Measurements from ENCODE around the gene TEPSIN. TPM values are rescaled to one million over a fixed set of nuclear protein-coding genes. Genes with fewer than 3 reads are reported as not detected.

TEPSIN gene
- total and polyA plus RNA-seq, 5 donors from 2014 or later = 2.1 to 113 (median 6.2) TPM

DNA sequence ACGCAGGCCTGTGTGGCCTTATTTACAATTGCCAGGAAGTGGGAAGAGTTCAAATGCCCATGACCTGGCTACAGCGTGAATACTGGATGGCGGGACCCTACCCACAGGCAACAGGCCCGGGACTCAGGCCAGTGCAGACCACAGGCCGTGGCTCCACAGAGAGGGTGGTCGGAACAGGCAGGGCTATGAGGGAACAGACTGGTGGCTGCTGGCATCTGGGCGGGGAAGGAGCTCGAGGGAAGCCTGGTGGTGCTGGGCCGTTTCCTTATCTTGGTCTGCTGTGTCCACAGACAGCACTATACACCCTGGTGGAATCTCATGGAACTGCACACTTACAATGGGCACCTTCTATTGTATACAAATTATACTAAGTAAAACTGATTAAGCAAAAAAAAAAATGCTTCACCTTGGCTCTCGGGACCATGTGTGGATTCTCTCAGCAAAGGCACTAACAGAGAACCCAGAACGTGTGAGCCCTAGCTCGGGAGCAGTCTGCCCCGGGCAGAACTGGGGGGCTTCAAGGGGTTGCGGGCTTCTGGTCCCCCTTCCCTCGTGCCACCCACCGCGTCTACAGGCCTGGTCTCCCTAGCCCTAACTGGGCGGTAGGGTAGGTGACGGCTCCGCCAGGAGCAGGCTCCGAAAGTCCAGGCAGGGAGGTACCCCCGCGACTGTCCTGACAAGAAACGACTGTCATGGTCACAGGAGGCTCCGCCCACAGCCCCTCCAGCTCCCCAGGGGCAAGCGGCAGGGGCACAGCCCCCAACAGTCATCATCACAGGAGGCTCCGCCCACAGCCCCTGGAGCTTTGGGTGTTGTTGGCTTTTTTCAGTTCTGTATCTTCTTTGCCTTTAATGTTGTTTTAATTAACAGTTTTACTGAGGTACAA is 37.9 kb downstream of the TEPSIN start:
- H3K4me3 ChIP-seq (ENCODE audit: low read depth, low read length) = no peak overlapping the region
- DNase-seq (peak in 1 of 3 donors; percentile 52), ATAC-seq (ENCODE audit: low read depth in 2 of 2) (no peak)
- no peaks in the 10 kb centered on the region for H3K36me3 Mint-ChIP-seq
- H3K27me3 Mint-ChIP-seq = no peaks in the 10 kb centered on the region
- H3K9me3 ChIP-seq (ENCODE audit: control insufficient read depth in 2 of 2, low read length in 2 of 2) = no peaks in the 10 kb centered on the region
- peaks cover 0 to 2% (median 0%) of the 10 kb centered on the region in 7 donors for H3K9me3 Mint-ChIP-seq
- no peaks in the 10 kb centered on the region for H3K27me3 ChIP-seq (ENCODE audit: control insufficient read depth, insufficient read depth, low read length)
- no peaks in the 10 kb centered on the region for H3K36me3 ChIP-seq (ENCODE audit: control insufficient read depth, insufficient read depth, low read length)
- no peak overlapping the region for H3K4me3 Mint-ChIP-seq
- H3K4me1 Mint-ChIP-seq = no peaks in the 10 kb centered on the region
- H3K27ac Mint-ChIP-seq = peak overlapping the region in 1 of 3 donors; percentile 62
- H3K27ac ChIP-seq (ENCODE audit: insufficient read depth, low read length, poor library complexity, severe bottlenecking) = no peak overlapping the region
- H3K4me1 ChIP-seq (ENCODE audit: control insufficient read depth, insufficient read depth, low read length, poor library complexity, severe bottlenecking) = no peaks in the 10 kb centered on the region

- DNase-seq (no peak), ATAC-seq (ENCODE audit: low read depth in 2 of 2) (no peak)
- no peak overlapping the region for H3K27ac ChIP-seq (ENCODE audit: insufficient read depth, low read length, poor library complexity, severe bottlenecking)
- H3K27me3 ChIP-seq (ENCODE audit: control insufficient read depth, insufficient read depth, low read length) = no peaks in the 10 kb centered on the region
- Mint-ChIP-seq H3K9me3 (peaks cover 0 to 2% (median 0%) of the 10 kb centered on the region in 7 donors), H3K4me1 (no peaks in the 10 kb centered on the region), H3K27me3 (no peaks in the 10 kb centered on the region), H3K27ac (no peak overlapping the region), H3K36me3 (no peaks in the 10 kb centered on the region), H3K4me3 (no peak overlapping the region)
- H3K9me3 ChIP-seq (ENCODE audit: control insufficient read depth in 2 of 2, low read length in 2 of 2) = no peaks in the 10 kb centered on the region
- no peaks in the 10 kb centered on the region for H3K4me1 ChIP-seq (ENCODE audit: control insufficient read depth, insufficient read depth, low read length, poor library complexity, severe bottlenecking)
- no peaks in the 10 kb centered on the region for H3K36me3 ChIP-seq (ENCODE audit: control insufficient read depth, insufficient read depth, low read length)
- no peak overlapping the region for H3K4me3 ChIP-seq (ENCODE audit: low read depth, low read length)
Observed at GRCh38 chr17:81200201-81200600, 38.7 kb downstream of the TEPSIN start.

DNA sequence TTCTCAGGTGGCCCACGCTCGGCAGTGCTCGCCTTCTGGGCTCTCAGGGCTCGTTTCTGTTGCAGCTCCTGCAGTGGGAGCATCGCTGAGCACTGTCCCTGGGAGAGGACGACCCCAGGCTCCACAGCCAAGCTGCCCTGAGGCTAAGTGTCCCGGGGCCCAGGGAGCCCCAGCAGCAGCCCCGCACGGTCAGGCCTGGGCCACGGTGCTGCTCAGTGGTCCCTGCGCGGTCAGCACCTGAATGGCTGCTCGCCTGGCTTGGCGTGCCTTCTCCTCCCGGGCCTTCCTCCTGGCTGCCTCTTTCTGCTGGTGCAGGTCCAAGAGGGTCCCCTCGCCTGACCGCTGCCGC is 39.4 kb downstream of the TEPSIN start:
- Histone ChIP-seq H3K4me1 (ENCODE audit: control insufficient read depth, insufficient read depth, low read length, poor library complexity, severe bottlenecking) (no peaks in the 10 kb centered on the region), H3K4me3 (ENCODE audit: low read depth, low read length) (no peak overlapping the region), H3K9me3 (ENCODE audit: control insufficient read depth in 2 of 2, low read length in 2 of 2) (no peaks in the 10 kb centered on the region), H3K27ac (ENCODE audit: insufficient read depth, low read length, poor library complexity, severe bottlenecking) (no peak overlapping the region), H3K36me3 (ENCODE audit: control insufficient read depth, insufficient read depth, low read length) (no peaks in the 10 kb centered on the region), H3K27me3 (ENCODE audit: control insufficient read depth, insufficient read depth, low read length) (no peaks in the 10 kb centered on the region)
- H3K27me3 Mint-ChIP-seq = no peaks in the 10 kb centered on the region
- no peak overlapping the region for H3K27ac Mint-ChIP-seq
- no peaks in the 10 kb centered on the region for H3K4me1 Mint-ChIP-seq
- peaks cover 0 to 2% (median 0%) of the 10 kb centered on the region in 7 donors for H3K9me3 Mint-ChIP-seq
- H3K4me3 Mint-ChIP-seq = no peak overlapping the region
- DNase-seq = no peak
- no peak for ATAC-seq (ENCODE audit: low read depth in 2 of 2)
- H3K36me3 Mint-ChIP-seq = no peaks in the 10 kb centered on the region

GRCh38 chr17:81198826-81199481 is 39.9 kb downstream of the TEPSIN start:
- Mint-ChIP-seq H3K27ac (no peak overlapping the region), H3K4me1 (no peaks in the 10 kb centered on the region), H3K36me3 (no peaks in the 10 kb centered on the region), H3K27me3 (no peaks in the 10 kb centered on the region), H3K9me3 (peaks cover 0 to 2% (median 0%) of the 10 kb centered on the region in 7 donors), H3K4me3 (no peak overlapping the region)
- H3K27ac ChIP-seq (ENCODE audit: insufficient read depth, low read length, poor library complexity, severe bottlenecking) = no peak overlapping the region
- no peak overlapping the region for H3K4me3 ChIP-seq (ENCODE audit: low read depth, low read length)
- DNase-seq = no peak
- H3K9me3 ChIP-seq (ENCODE audit: control insufficient read depth in 2 of 2, low read length in 2 of 2) = no peaks in the 10 kb centered on the region
- H3K27me3 ChIP-seq (ENCODE audit: control insufficient read depth, insufficient read depth, low read length) = no peaks in the 10 kb centered on the region
- H3K4me1 ChIP-seq (ENCODE audit: control insufficient read depth, insufficient read depth, low read length, poor library complexity, severe bottlenecking) = no peaks in the 10 kb centered on the region
- H3K36me3 ChIP-seq (ENCODE audit: control insufficient read depth, insufficient read depth, low read length) = no peaks in the 10 kb centered on the region
- no peak for ATAC-seq (ENCODE audit: low read depth in 2 of 2)

- ATAC-seq (ENCODE audit: low read depth in 2 of 2) = no peak
- Histone ChIP-seq H3K9me3 (ENCODE audit: control insufficient read depth in 2 of 2, low read length in 2 of 2) (no peaks in the 10 kb centered on the region), H3K4me3 (ENCODE audit: low read depth, low read length) (no peak overlapping the region), H3K36me3 (ENCODE audit: control insufficient read depth, insufficient read depth, low read length) (no peaks in the 10 kb centered on the region), H3K27ac (ENCODE audit: insufficient read depth, low read length, poor library complexity, severe bottlenecking) (no peak overlapping the region), H3K4me1 (ENCODE audit: control insufficient read depth, insufficient read depth, low read length, poor library complexity, severe bottlenecking) (no peaks in the 10 kb centered on the region), H3K27me3 (ENCODE audit: control insufficient read depth, insufficient read depth, low read length) (no peaks in the 10 kb centered on the region)
- Mint-ChIP-seq H3K36me3 (no peaks in the 10 kb centered on the region), H3K27me3 (no peaks in the 10 kb centered on the region), H3K4me1 (no peaks in the 10 kb centered on the region), H3K9me3 (peaks cover 0 to 2% (median 0%) of the 10 kb centered on the region in 7 donors), H3K4me3 (no peak overlapping the region), H3K27ac (no peak overlapping the region)
- no peak for DNase-seq
Observed at GRCh38 chr17:81197831-81198490, 40.9 kb downstream of the TEPSIN start.

DNA sequence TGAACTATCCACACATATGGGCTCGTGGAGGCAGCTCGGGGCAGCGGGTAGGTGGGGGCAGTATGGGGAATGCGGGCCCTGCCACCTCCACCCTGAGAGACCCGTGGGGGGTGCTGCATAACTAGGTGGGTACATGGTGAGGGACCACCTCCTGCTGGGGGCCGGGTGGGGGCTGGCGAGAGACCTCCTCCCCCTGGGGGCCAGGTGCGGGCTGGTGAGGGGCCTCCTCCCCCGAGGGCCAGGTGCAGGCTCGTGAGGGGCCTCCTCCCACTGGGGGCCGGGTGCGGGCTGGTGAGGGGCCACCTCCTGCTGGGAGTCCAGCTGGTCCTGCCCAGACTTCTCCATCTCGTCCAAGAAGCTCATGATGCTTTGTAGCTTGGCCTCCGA is 41.5 kb downstream of the TEPSIN start:
- no peaks in the 10 kb centered on the region for H3K4me1 Mint-ChIP-seq
- H3K4me1 ChIP-seq (ENCODE audit: control insufficient read depth, insufficient read depth, low read length, poor library complexity, severe bottlenecking) = no peaks in the 10 kb centered on the region
- no peak overlapping the region for H3K4me3 Mint-ChIP-seq
- H3K9me3 ChIP-seq (ENCODE audit: control insufficient read depth in 2 of 2, low read length in 2 of 2) = no peaks in the 10 kb centered on the region
- no peak for DNase-seq
- H3K27me3 ChIP-seq (ENCODE audit: control insufficient read depth, insufficient read depth, low read length) = no peaks in the 10 kb centered on the region
- peaks cover 0 to 2% (median 0%) of the 10 kb centered on the region in 7 donors for H3K9me3 Mint-ChIP-seq
- no peak overlapping the region for H3K27ac Mint-ChIP-seq
- no peaks in the 10 kb centered on the region for H3K27me3 Mint-ChIP-seq
- no peak overlapping the region for H3K27ac ChIP-seq (ENCODE audit: insufficient read depth, low read length, poor library complexity, severe bottlenecking)
- no peak for ATAC-seq (ENCODE audit: low read depth in 2 of 2)
- no peaks in the 10 kb centered on the region for H3K36me3 Mint-ChIP-seq
- H3K36me3 ChIP-seq (ENCODE audit: control insufficient read depth, insufficient read depth, low read length) = no peaks in the 10 kb centered on the region
- H3K4me3 ChIP-seq (ENCODE audit: low read depth, low read length) = no peak overlapping the region

GRCh38 chr17:81196505-81197408 is 42.1 kb downstream of the TEPSIN start:
- no peaks in the 10 kb centered on the region for H3K4me1 Mint-ChIP-seq
- Histone ChIP-seq H3K27ac (ENCODE audit: insufficient read depth, low read length, poor library complexity, severe bottlenecking) (no peak overlapping the region), H3K9me3 (ENCODE audit: control insufficient read depth in 2 of 2, low read length in 2 of 2) (no peaks in the 10 kb centered on the region), H3K27me3 (ENCODE audit: control insufficient read depth, insufficient read depth, low read length) (no peaks in the 10 kb centered on the region), H3K36me3 (ENCODE audit: control insufficient read depth, insufficient read depth, low read length) (no peaks in the 10 kb centered on the region), H3K4me1 (ENCODE audit: control insufficient read depth, insufficient read depth, low read length, poor library complexity, severe bottlenecking) (no peaks in the 10 kb centered on the region), H3K4me3 (ENCODE audit: low read depth, low read length) (no peak overlapping the region)
- H3K27me3 Mint-ChIP-seq = no peaks in the 10 kb centered on the region
- H3K36me3 Mint-ChIP-seq = no peaks in the 10 kb centered on the region
- H3K4me3 Mint-ChIP-seq = no peak overlapping the region
- ATAC-seq (ENCODE audit: low read depth in 2 of 2) = no peak
- no peak for DNase-seq
- H3K9me3 Mint-ChIP-seq = peaks cover 0 to 2% (median 0%) of the 10 kb centered on the region in 7 donors
- no peak overlapping the region for H3K27ac Mint-ChIP-seq

Data from CD4-positive, CD25-positive, alpha-beta regulatory T cell (primary cell).